Measurements from ENCODE around the gene PARD3B.

DNA sequence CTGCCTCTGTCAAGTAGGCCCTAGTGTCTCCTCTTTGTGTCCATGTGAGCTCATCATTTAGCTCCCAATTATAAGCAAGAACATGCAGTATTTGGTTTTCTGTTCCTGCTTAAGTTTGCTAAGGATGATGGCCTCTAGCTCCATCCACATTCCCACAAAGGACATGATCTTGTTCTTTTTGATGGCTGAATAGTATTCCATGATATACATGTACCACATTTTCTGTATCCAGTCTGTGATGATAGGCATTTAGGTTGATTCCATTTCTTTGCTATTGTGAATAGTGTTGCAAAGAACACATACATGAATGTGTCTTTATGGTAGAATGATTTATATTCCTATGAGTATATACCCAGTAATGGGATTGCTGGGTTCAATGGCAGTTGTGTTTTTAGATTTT lies 263.2 kb downstream of the PARD3B start:
- TF ChIP-seq POLR2A (IDR thresholded peaks at IDR 0.05; ENCODE audit: low read depth, low read length): no peak
- no peak for TF ChIP-seq POLR2AphosphoS5 (IDR thresholded peaks at IDR 0.05; ENCODE audit: low read depth, low read length)
- TF ChIP-seq TAF1 (IDR thresholded peaks at IDR 0.05; ENCODE audit: low read depth, low read length): no peak

All from GM12891 (cell line).